GM19324 (cell line): ENCODE results near the gene UBE2E2.

Source experiments
- ATAC-seq: cut with Tn5 transposase; IDR thresholded peaks from one replicate; pipeline ENCODE4 v1.9.1; 2021; ENCODE audit warnings: mild to moderate bottlenecking, moderate library complexity; ENCODE audit not compliant: unreplicated experiment, low FRiP score

UBE2E2 gene

GRCh38 chr3:23192816-23193215 is 10.3 kb upstream of the UBE2E2 start:
- no peak for ATAC-seq

- no peak for ATAC-seq
Observed at GRCh38 chr3:23193831-23194230, 9.3 kb upstream of the UBE2E2 start.

GRCh38 chr3:23198801-23199200 is 4.3 kb upstream of the UBE2E2 start:
- ATAC-seq, result no peak

GRCh38 chr3:23199649-23200048 is 3.5 kb upstream of the UBE2E2 start:
- no peak for ATAC-seq

- no peak for ATAC-seq
Observed at GRCh38 chr3:23201154-23201838, 1.8 kb upstream of the UBE2E2 start.

GRCh38 chr3:23202203-23202920 is 765 bp upstream of the UBE2E2 start:
- peak; percentile 22 for ATAC-seq

GRCh38 chr3:23203708-23204330 is 692 bp downstream of the UBE2E2 start:
- peak; percentile 11 for ATAC-seq

- ATAC-seq, result no peak
Observed at GRCh38 chr3:23206366-23206765, 3.2 kb downstream of the UBE2E2 start.

- no peak for ATAC-seq
Observed at GRCh38 chr3:23209103-23209502, 6.0 kb downstream of the UBE2E2 start.

- no peak for ATAC-seq
Observed at GRCh38 chr3:23209747-23210487, 6.8 kb downstream of the UBE2E2 start.

- ATAC-seq, result no peak
Observed at GRCh38 chr3:23213813-23214212, 10.7 kb downstream of the UBE2E2 start.

GRCh38 chr3:23217872-23218554 is 14.9 kb downstream of the UBE2E2 start:
- no peak for ATAC-seq

- ATAC-seq, result peak; percentile 50
Observed at GRCh38 chr3:23219117-23219516, 16.0 kb downstream of the UBE2E2 start.

GRCh38 chr3:23219552-23219951 is 16.4 kb downstream of the UBE2E2 start:
- ATAC-seq, result peak; percentile 52

- ATAC-seq, result no peak
Observed at GRCh38 chr3:23221136-23221535, 18.0 kb downstream of the UBE2E2 start.

- no peak for ATAC-seq
Observed at GRCh38 chr3:23232016-23232415, 28.9 kb downstream of the UBE2E2 start.

- ATAC-seq, result no peak
Observed at GRCh38 chr3:23232854-23233253, 29.7 kb downstream of the UBE2E2 start.

- ATAC-seq, result no peak
Observed at GRCh38 chr3:23235264-23235663, 32.1 kb downstream of the UBE2E2 start.

GRCh38 chr3:23236890-23237289 is 33.8 kb downstream of the UBE2E2 start:
- no peak for ATAC-seq

- no peak for ATAC-seq
Observed at GRCh38 chr3:23238156-23238555, 35.0 kb downstream of the UBE2E2 start.
